ENCODE measurements around the gene CLDN17.

Gene CLDN17

GRCh38 chr21:30189773-30190172 is 23.2 kb upstream of the CLDN17 start:
- no peak for DNase-seq
- H3K36me3 ChIP-seq (ENCODE audit: control insufficient read depth, insufficient read depth, low read length): no peaks in the 10 kb centered on the region
- H3K4me1 ChIP-seq (ENCODE audit: control insufficient read depth, insufficient read depth, low read length, poor library complexity, severe bottlenecking): no peaks in the 10 kb centered on the region
- no peaks in the 10 kb centered on the region for H3K27me3 ChIP-seq (replicated peaks; ENCODE audit: control insufficient read depth, insufficient read depth, low read length, poor library complexity, severe bottlenecking)
- H3K27ac ChIP-seq (ENCODE audit: insufficient read depth, low read length, poor library complexity, severe bottlenecking): no peak overlapping the region
- H3K4me3 ChIP-seq (ENCODE audit: insufficient read depth, low read depth, low read length, poor library complexity, severe bottlenecking): no peak overlapping the region
- no peaks in the 10 kb centered on the region for H3K9me3 ChIP-seq (ENCODE audit: control insufficient read depth, low read length)

DNA sequence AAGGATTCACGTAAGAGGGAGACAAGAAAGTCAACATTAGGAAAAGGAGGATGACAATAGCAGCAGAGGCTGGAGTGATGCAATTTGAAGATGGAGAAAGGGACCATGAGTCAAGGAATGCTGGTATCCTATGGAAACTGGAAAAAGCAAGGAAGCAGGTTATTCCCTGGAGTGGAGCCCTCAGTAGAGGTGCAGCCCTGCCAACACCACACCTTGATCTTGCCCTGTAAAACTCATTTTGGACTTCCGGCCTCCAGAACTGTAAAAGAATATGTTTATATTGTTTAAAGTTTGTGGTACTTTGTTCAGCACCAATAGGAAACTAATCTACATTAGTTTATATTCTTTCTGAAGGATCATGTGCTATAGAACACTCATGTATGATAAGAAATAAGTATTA is 19.6 kb upstream of the CLDN17 start:
- DNase-seq: no peak
- H3K27ac ChIP-seq (ENCODE audit: insufficient read depth, low read length, poor library complexity, severe bottlenecking): no peak overlapping the region
- no peaks in the 10 kb centered on the region for H3K9me3 ChIP-seq (ENCODE audit: control insufficient read depth, low read length)
- no peaks in the 10 kb centered on the region for H3K4me1 ChIP-seq (ENCODE audit: control insufficient read depth, insufficient read depth, low read length, poor library complexity, severe bottlenecking)
- no peaks in the 10 kb centered on the region for H3K27me3 ChIP-seq (replicated peaks; ENCODE audit: control insufficient read depth, insufficient read depth, low read length, poor library complexity, severe bottlenecking)
- H3K4me3 ChIP-seq (ENCODE audit: insufficient read depth, low read depth, low read length, poor library complexity, severe bottlenecking): no peak overlapping the region
- no peaks in the 10 kb centered on the region for H3K36me3 ChIP-seq (ENCODE audit: control insufficient read depth, insufficient read depth, low read length)

- H3K4me1 ChIP-seq (ENCODE audit: control insufficient read depth, insufficient read depth, low read length, poor library complexity, severe bottlenecking): no peaks in the 10 kb centered on the region
- H3K4me3 ChIP-seq (ENCODE audit: insufficient read depth, low read depth, low read length, poor library complexity, severe bottlenecking): no peak overlapping the region
- no peaks in the 10 kb centered on the region for H3K9me3 ChIP-seq (ENCODE audit: control insufficient read depth, low read length)
- no peak overlapping the region for H3K27ac ChIP-seq (ENCODE audit: insufficient read depth, low read length, poor library complexity, severe bottlenecking)
- H3K27me3 ChIP-seq (replicated peaks; ENCODE audit: control insufficient read depth, insufficient read depth, low read length, poor library complexity, severe bottlenecking): no peaks in the 10 kb centered on the region
- DNase-seq: no peak
- H3K36me3 ChIP-seq (ENCODE audit: control insufficient read depth, insufficient read depth, low read length): no peaks in the 10 kb centered on the region
Observed at GRCh38 chr21:30168086-30168485, 1.5 kb upstream of the CLDN17 start.

DNA sequence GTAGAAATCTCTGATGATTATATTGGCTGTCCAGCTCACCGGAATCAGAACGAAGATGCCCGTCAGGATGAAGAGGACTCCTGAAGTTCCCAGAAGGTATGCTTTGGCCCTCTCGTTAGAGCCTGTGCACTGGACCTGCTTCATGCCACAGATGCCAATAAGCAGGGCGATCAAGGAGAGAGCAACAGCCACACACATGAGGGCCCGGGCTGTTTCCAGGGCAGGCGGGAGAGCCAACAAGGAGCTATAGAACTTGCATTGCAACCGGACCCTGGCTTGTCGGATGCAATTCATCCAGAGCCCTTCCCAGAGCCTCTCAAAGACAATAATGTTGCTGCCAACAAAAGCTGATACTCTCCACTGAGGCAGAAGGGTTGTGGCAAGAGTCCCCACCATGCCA is 434 bp downstream of the CLDN17 start:
- Histone ChIP-seq H3K4me1 (ENCODE audit: control insufficient read depth, insufficient read depth, low read length, poor library complexity, severe bottlenecking) (no peaks in the 10 kb centered on the region), H3K4me3 (ENCODE audit: insufficient read depth, low read depth, low read length, poor library complexity, severe bottlenecking) (no peak overlapping the region), H3K27ac (ENCODE audit: insufficient read depth, low read length, poor library complexity, severe bottlenecking) (no peak overlapping the region), H3K9me3 (ENCODE audit: control insufficient read depth, low read length) (no peaks in the 10 kb centered on the region), H3K36me3 (ENCODE audit: control insufficient read depth, insufficient read depth, low read length) (no peaks in the 10 kb centered on the region), H3K27me3 (replicated peaks; ENCODE audit: control insufficient read depth, insufficient read depth, low read length, poor library complexity, severe bottlenecking) (no peaks in the 10 kb centered on the region)
- no peak for DNase-seq

DNA sequence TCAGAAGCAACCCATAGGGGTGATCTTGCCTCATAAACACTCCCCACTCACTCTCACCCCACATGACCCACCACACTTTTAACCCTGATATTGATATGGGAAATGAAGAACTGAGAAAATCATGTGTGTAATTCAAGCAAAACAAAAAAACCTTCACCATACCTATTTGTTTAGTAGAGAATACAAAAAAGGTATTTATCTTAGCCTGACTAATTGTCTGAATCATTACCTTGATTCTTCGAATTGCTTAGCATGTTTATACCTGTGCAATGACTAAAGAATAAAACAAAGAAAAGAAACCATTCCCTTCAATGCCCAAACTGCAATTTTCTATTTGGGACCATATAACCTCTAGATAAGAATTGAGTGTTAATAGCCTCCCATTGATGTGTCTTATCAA is 1.8 kb downstream of the CLDN17 start:
- Histone ChIP-seq H3K27ac (ENCODE audit: insufficient read depth, low read length, poor library complexity, severe bottlenecking) (no peak overlapping the region), H3K9me3 (ENCODE audit: control insufficient read depth, low read length) (no peaks in the 10 kb centered on the region), H3K4me3 (ENCODE audit: insufficient read depth, low read depth, low read length, poor library complexity, severe bottlenecking) (no peak overlapping the region), H3K36me3 (ENCODE audit: control insufficient read depth, insufficient read depth, low read length) (no peaks in the 10 kb centered on the region), H3K4me1 (ENCODE audit: control insufficient read depth, insufficient read depth, low read length, poor library complexity, severe bottlenecking) (no peaks in the 10 kb centered on the region), H3K27me3 (replicated peaks; ENCODE audit: control insufficient read depth, insufficient read depth, low read length, poor library complexity, severe bottlenecking) (no peaks in the 10 kb centered on the region)
- no peak for DNase-seq

DNA sequence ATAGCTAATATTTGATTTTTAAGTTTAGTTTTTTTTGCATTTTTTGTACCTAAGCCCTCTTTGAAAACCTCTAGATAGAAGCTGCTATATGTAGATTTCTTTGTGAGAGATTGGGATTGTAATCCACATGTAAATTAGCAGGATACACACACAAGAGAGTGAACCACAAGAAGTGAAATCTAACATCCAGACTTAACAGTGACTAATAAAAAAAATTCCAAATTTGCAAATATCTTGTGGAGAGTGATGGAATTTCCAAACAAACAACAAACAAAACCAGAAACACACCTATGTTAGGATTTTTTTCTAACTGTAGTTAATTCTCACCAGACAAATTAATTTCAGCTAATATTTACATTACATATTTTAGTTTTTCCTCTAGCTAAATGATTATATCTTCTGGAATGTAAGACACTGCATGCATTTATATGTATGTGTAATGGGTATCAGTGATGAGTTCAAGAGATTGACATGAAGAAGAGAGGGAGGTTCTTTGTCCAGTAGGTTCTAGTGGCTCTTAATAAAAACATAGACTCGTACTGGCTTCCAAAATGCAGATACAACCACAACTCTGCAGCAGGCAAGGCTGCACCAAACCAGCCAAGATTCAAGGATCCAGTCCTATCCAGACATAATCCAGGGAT is 12.8 kb downstream of the CLDN17 start:
- Histone ChIP-seq H3K27ac (ENCODE audit: insufficient read depth, low read length, poor library complexity, severe bottlenecking) (no peak overlapping the region), H3K4me3 (ENCODE audit: insufficient read depth, low read depth, low read length, poor library complexity, severe bottlenecking) (no peak overlapping the region), H3K4me1 (ENCODE audit: control insufficient read depth, insufficient read depth, low read length, poor library complexity, severe bottlenecking) (no peaks in the 10 kb centered on the region), H3K9me3 (ENCODE audit: control insufficient read depth, low read length) (no peaks in the 10 kb centered on the region), H3K27me3 (replicated peaks; ENCODE audit: control insufficient read depth, insufficient read depth, low read length, poor library complexity, severe bottlenecking) (no peaks in the 10 kb centered on the region), H3K36me3 (ENCODE audit: control insufficient read depth, insufficient read depth, low read length) (no peaks in the 10 kb centered on the region)
- no peak for DNase-seq

DNA sequence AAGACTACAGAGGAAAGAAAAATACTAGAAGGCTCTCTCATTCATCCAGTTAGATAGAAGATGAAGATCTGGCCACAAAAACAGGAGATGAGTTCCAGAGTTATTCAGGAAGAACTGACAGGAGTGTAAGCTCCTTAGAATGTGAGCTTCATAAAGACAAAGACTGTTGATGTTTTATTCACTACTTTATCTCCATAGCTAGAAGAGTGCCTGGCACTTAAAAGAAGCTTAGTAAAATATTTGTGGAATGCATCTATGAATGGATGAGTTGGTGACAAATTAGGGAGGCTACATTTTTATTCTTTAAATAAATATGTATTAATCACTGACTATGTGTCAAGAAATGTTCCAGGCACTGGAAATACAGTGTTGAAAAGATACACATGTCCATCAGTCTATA is 13.8 kb downstream of the CLDN17 start:
- H3K4me1 ChIP-seq (ENCODE audit: control insufficient read depth, insufficient read depth, low read length, poor library complexity, severe bottlenecking): no peaks in the 10 kb centered on the region
- H3K27ac ChIP-seq (ENCODE audit: insufficient read depth, low read length, poor library complexity, severe bottlenecking): no peak overlapping the region
- no peaks in the 10 kb centered on the region for H3K27me3 ChIP-seq (replicated peaks; ENCODE audit: control insufficient read depth, insufficient read depth, low read length, poor library complexity, severe bottlenecking)
- H3K4me3 ChIP-seq (ENCODE audit: insufficient read depth, low read depth, low read length, poor library complexity, severe bottlenecking): no peak overlapping the region
- no peaks in the 10 kb centered on the region for H3K9me3 ChIP-seq (ENCODE audit: control insufficient read depth, low read length)
- H3K36me3 ChIP-seq (ENCODE audit: control insufficient read depth, insufficient read depth, low read length): no peaks in the 10 kb centered on the region
- no peak for DNase-seq

DNA sequence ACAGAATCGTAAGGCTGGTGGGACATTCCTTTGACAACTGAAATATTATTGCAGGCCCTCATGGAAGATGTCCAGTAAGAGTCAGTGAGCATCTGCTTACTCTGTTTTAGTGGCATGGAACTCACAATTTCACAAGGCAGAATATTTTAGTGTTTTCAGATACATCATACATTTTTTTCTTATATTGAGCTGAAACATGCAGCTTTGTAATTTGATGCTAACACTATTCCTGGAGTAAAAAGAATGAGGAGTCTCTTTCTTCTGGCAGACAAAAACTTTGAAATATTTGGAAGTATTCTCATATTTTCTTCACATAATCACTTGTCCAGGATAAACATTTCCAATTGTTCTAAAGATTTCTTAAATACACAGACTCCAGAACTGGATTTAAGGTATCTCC is 17.7 kb downstream of the CLDN17 start:
- H3K4me1 ChIP-seq (ENCODE audit: control insufficient read depth, insufficient read depth, low read length, poor library complexity, severe bottlenecking): no peaks in the 10 kb centered on the region

GRCh38 chr21:30146558-30147282 is 19.9 kb downstream of the CLDN17 start:
- Histone ChIP-seq H3K4me3 (ENCODE audit: insufficient read depth, low read depth, low read length, poor library complexity, severe bottlenecking) (no peak overlapping the region), H3K36me3 (ENCODE audit: control insufficient read depth, insufficient read depth, low read length) (no peaks in the 10 kb centered on the region), H3K9me3 (ENCODE audit: control insufficient read depth, low read length) (no peaks in the 10 kb centered on the region), H3K4me1 (ENCODE audit: control insufficient read depth, insufficient read depth, low read length, poor library complexity, severe bottlenecking) (no peaks in the 10 kb centered on the region), H3K27me3 (replicated peaks; ENCODE audit: control insufficient read depth, insufficient read depth, low read length, poor library complexity, severe bottlenecking) (no peaks in the 10 kb centered on the region), H3K27ac (ENCODE audit: insufficient read depth, low read length, poor library complexity, severe bottlenecking) (no peak overlapping the region)
- no peak for DNase-seq

More for the DNA sequence above, 17.7 kb downstream of the CLDN17 start:
- no peak overlapping the region for H3K27ac ChIP-seq (ENCODE audit: insufficient read depth, low read length, poor library complexity, severe bottlenecking)
- no peak for DNase-seq
- H3K9me3 ChIP-seq (ENCODE audit: control insufficient read depth, low read length): no peaks in the 10 kb centered on the region
- no peak overlapping the region for H3K4me3 ChIP-seq (ENCODE audit: insufficient read depth, low read depth, low read length, poor library complexity, severe bottlenecking)
- H3K36me3 ChIP-seq (ENCODE audit: control insufficient read depth, insufficient read depth, low read length): no peaks in the 10 kb centered on the region
- no peaks in the 10 kb centered on the region for H3K27me3 ChIP-seq (replicated peaks; ENCODE audit: control insufficient read depth, insufficient read depth, low read length, poor library complexity, severe bottlenecking)

GRCh38 chr21:30138483-30138882 is 28.1 kb downstream of the CLDN17 start:
- no peak for DNase-seq
- H3K27me3 ChIP-seq (replicated peaks; ENCODE audit: control insufficient read depth, insufficient read depth, low read length, poor library complexity, severe bottlenecking): no peaks in the 10 kb centered on the region

More at GRCh38 chr21:30138483-30138882, 28.1 kb downstream of the CLDN17 start:
- Histone ChIP-seq H3K9me3 (ENCODE audit: control insufficient read depth, low read length) (no peaks in the 10 kb centered on the region), H3K4me1 (ENCODE audit: control insufficient read depth, insufficient read depth, low read length, poor library complexity, severe bottlenecking) (no peaks in the 10 kb centered on the region), H3K27ac (ENCODE audit: insufficient read depth, low read length, poor library complexity, severe bottlenecking) (no peak overlapping the region), H3K4me3 (ENCODE audit: insufficient read depth, low read depth, low read length, poor library complexity, severe bottlenecking) (no peak overlapping the region), H3K36me3 (ENCODE audit: control insufficient read depth, insufficient read depth, low read length) (no peaks in the 10 kb centered on the region)
